IMR-90 (cell line): ENCODE results near the gene GNMT.

Experiments used
- CHD1 ChIP-seq: IDR thresholded peaks from 2 replicates; pipeline ENCODE4 v1.6.1; 2012; ENCODE audit warnings: low read depth, low read length, improper control_type of control experiment
- CTCF ChIP-seq: conservative IDR thresholded peaks from 2 replicates; pipeline ENCODE4 v1.5.1; 2012; ENCODE audit warnings: mild to moderate bottlenecking, low read depth, low read length, improper control_type of control experiment
- ELK1 ChIP-seq: fragments of 150-350 bp; IDR thresholded peaks from 2 replicates; pipeline ENCODE4 v1.6.1; 2016; ENCODE audit warnings: low read depth, mild to moderate bottlenecking, low read length, moderate library complexity, borderline replicate concordance
- POLR2A ChIP-seq: IDR thresholded peaks from 2 replicates; pipeline ENCODE4 v1.6.1; 2012; ENCODE audit warnings: mild to moderate bottlenecking, low read depth, low read length
- SMC3 ChIP-seq: fragments of 150-350 bp; IDR thresholded peaks from 2 replicates; pipeline ENCODE4 v1.6.1; 2016; ENCODE audit warnings: low read depth, mild to moderate bottlenecking, antibody characterized with exemption, low read length, moderate library complexity

- TF ChIP-seq CTCF (no peak), POLR2A (no peak), SMC3 (no peak), CHD1 (no peak), ELK1 (no peak)
Observed at GRCh38 chr6:42921801-42922200, 38.8 kb upstream of the GNMT start.
